ENCODE measurements around the gene SSBP3. TPM values are rescaled to one million over a fixed set of nuclear protein-coding genes. Genes with fewer than 3 reads are reported as not detected.
"Not testable (repeated sequence)": the region's sequence is repeated elsewhere in the genome, so short reads cannot be mapped to it uniquely, and the experiment has no call there.

SSBP3 gene
- total RNA-seq, 1 donor from 2014 or later, result 70.7 TPM

DNA sequence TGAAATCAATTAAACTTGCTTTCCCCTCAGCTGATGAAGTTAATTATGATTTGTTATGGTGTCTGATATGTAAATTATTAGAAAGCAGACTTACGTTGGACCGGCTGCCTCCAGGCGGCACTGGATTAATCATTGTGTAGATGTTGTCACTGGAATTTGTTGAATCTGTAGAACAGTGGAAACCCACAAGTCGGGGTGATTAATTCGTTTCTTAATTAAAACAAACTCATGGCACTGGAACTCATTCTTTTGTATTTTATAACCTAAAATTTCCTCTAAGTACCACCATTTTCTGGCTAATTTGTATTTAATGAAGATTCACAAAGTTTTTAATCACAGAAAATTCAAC lies 167.2 kb downstream of the SSBP3 start:
- no peak overlapping the region for H3K27ac ChIP-seq
- peaks cover 0 to 50% of the 10 kb centered on the region in 2 donors for H3K36me3 ChIP-seq
- H3K4me1 ChIP-seq, result no peaks in the 10 kb centered on the region
- intact Hi-C loops (cut with DNase I), result no loop called here
- TF ChIP-seq POLR2A (IDR thresholded peaks at IDR 0.05) (no peak), POLR2AphosphoS5 (IDR thresholded peaks at IDR 0.05; ENCODE audit: insufficient read depth in 1 of 2, low read depth in 1 of 2) (no peak)
- TF ChIP-seq, protein P1, sequence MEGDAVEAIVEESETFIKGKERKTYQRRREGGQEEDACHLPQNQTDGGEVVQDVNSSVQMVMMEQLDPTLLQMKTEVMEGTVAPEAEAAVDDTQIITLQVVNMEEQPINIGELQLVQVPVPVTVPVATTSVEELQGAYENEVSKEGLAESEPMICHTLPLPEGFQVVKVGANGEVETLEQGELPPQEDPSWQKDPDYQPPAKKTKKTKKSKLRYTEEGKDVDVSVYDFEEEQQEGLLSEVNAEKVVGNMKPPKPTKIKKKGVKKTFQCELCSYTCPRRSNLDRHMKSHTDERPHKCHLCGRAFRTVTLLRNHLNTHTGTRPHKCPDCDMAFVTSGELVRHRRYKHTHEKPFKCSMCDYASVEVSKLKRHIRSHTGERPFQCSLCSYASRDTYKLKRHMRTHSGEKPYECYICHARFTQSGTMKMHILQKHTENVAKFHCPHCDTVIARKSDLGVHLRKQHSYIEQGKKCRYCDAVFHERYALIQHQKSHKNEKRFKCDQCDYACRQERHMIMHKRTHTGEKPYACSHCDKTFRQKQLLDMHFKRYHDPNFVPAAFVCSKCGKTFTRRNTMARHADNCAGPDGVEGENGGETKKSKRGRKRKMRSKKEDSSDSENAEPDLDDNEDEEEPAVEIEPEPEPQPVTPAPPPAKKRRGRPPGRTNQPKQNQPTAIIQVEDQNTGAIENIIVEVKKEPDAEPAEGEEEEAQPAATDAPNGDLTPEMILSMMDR (IDR thresholded peaks at IDR 0.05), result no peak
- H3K9me3 ChIP-seq, result no peaks in the 10 kb centered on the region
- DNase-seq (ENCODE audit: extremely low spot score in 2 of 2), result no peak
- no peaks in the 10 kb centered on the region for H3K27me3 ChIP-seq
- no peak overlapping the region for H3K4me3 ChIP-seq

DNA sequence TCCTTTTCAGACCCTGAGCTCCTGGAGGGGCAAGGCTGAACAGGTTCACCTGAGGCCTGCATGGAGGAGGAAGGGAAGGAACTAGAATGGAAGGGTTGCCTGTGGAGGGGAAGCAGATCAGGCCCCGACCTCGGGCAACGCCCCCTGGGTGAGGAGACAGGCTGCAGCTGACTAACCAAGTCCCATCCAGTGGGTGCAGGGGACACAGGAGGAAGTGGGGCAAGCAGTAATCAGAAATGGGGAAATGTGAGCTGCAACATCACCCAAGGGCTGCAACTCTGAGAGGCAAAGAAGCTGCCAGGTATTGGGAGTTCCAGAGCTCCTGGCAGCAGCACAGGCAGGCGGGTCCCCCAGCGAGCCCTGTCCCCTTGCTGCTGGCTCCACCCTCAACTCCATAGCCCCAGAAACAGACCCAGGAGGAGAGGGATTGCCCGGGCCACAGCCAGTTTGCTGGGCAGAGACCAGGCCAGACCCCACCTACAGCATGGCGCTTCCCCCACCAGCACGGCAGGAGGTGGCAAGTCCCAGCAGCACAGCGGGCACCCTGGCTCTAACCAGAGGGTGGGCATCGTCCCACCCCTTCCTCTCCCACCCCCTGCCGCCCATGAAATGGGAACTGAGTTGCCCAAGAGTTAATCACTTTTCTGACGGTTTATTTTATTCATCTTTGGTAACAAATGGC lies 167.7 kb downstream of the SSBP3 start:
- H3K27ac ChIP-seq, result no peak overlapping the region
- TF ChIP-seq POLR2A (IDR thresholded peaks at IDR 0.05) (no peak), POLR2AphosphoS5 (IDR thresholded peaks at IDR 0.05; ENCODE audit: insufficient read depth in 1 of 2, low read depth in 1 of 2) (no peak)
- TF ChIP-seq, protein P1 (IDR thresholded peaks at IDR 0.05), result no peak
- no peaks in the 10 kb centered on the region for H3K27me3 ChIP-seq
- H3K4me3 ChIP-seq, result no peak overlapping the region
- intact Hi-C loops (cut with DNase I), result no loop called here
- peaks cover 0 to 50% of the 10 kb centered on the region in 2 donors for H3K36me3 ChIP-seq
- H3K9me3 ChIP-seq, result no peaks in the 10 kb centered on the region
- no peaks in the 10 kb centered on the region for H3K4me1 ChIP-seq
- no peak for DNase-seq (ENCODE audit: extremely low spot score in 2 of 2)

DNA sequence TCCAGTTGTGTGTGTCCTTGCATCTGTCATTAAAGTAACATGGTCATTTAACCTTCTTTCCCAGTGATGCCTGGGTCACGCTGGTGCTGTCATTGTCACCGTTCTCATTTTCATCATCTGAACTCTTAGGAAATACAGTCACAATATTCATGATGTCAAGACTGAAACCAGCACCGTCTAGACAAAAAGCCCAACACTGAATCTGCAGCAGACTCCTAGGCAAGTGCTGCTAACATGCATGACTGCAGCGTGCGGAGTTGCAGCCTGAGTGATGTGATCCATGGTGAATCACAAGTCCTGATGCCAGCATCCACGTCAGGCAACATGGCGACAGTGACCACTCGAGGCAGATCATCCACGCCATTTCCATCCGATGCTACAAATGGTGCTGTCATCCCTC lies 168.6 kb downstream of the SSBP3 start:
- Histone ChIP-seq H3K36me3 (peaks cover 0 to 43% of the 10 kb centered on the region in 2 donors), H3K27me3 (no peaks in the 10 kb centered on the region), H3K9me3 (no peaks in the 10 kb centered on the region), H3K27ac (no peak overlapping the region), H3K4me1 (no peaks in the 10 kb centered on the region), H3K4me3 (no peak overlapping the region)
- TF ChIP-seq, protein P1 (IDR thresholded peaks at IDR 0.05), result no peak
- TF ChIP-seq POLR2A (IDR thresholded peaks at IDR 0.05) (no peak), POLR2AphosphoS5 (IDR thresholded peaks at IDR 0.05; ENCODE audit: insufficient read depth in 1 of 2, low read depth in 1 of 2) (no peak)
- no peak for DNase-seq (ENCODE audit: extremely low spot score in 2 of 2)
- intact Hi-C loops (cut with DNase I), result no loop called here

DNA sequence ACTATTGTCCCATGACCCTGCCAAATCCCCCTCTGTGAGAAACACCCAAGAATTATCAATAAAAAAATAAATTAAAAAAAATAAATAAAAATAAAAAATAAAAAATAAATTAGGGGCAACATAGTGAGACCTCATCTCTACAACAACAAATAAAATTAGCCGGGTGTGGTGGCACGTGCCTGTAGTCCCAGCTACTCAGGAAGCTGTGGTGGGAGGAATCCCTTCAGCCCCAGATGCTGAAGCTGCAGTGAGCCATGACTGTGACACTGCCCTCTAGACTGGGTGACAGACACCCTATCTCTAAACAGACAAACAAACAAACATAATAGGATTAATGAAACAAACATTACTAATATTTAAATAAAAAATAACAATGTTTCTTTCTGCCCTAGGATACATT lies 171.9 kb downstream of the SSBP3 start:
- no peak overlapping the region for H3K27ac ChIP-seq
- peaks cover 8% of the 10 kb centered on the region for H3K4me1 ChIP-seq
- no peaks in the 10 kb centered on the region for H3K9me3 ChIP-seq
- H3K27me3 ChIP-seq, result no peaks in the 10 kb centered on the region
- DNase-seq (ENCODE audit: extremely low spot score in 2 of 2), result no peak
- intact Hi-C loops (cut with DNase I), result no loop called here
- TF ChIP-seq POLR2AphosphoS5 (IDR thresholded peaks at IDR 0.05; ENCODE audit: insufficient read depth in 1 of 2, low read depth in 1 of 2), result no peak
- no peak for TF ChIP-seq POLR2A (IDR thresholded peaks at IDR 0.05)
- TF ChIP-seq, protein P1 (IDR thresholded peaks at IDR 0.05), result no peak
- H3K36me3 ChIP-seq, result peaks cover 0 to 22% of the 10 kb centered on the region in 2 donors
- H3K4me3 ChIP-seq, result no peak overlapping the region

DNA sequence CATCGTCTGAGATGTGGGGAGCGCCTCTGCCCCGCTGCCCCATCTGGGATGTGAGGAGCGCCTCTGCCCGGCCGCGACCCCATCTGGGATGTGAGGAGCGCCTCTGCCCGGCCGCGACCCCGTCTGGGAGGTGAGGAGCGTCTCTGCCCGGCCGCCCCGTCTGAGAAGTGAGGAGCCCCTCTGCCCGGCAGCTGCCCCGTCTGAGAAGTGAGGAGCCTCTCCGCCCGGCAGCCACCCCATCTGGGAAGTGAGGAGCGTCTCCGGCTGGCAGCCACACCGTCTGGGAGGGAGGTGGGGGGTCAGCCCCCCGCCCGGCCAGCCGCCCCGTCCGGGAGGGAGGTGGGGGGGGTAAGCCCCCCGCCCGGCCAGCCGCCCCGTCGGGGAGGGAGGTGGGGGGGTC lies 173.0 kb downstream of the SSBP3 start:
- DNase-seq (ENCODE audit: extremely low spot score in 2 of 2); H3K27ac ChIP-seq; H3K27me3 ChIP-seq; intact Hi-C loops (cut with DNase I); H3K9me3 ChIP-seq; H3K4me3 ChIP-seq: not testable (repeated sequence)
- peaks cover 16% of the 10 kb centered on the region for H3K4me1 ChIP-seq
- H3K36me3 ChIP-seq, result peaks cover 0 to 13% of the 10 kb centered on the region in 2 donors
